GM21529 (cell line): Measurements from ENCODE around the gene FAM111B.

Experiments used
- ATAC-seq: cut with Tn5 transposase; IDR thresholded peaks from one replicate; pipeline ENCODE4 v1.9.1; 2021; ENCODE audit not compliant: unreplicated experiment

FAM111B gene

GRCh38 chr11:59151761-59152160 lies 44.7 kb downstream of the FAM111B start:
- peak; percentile 71 for ATAC-seq

DNA sequence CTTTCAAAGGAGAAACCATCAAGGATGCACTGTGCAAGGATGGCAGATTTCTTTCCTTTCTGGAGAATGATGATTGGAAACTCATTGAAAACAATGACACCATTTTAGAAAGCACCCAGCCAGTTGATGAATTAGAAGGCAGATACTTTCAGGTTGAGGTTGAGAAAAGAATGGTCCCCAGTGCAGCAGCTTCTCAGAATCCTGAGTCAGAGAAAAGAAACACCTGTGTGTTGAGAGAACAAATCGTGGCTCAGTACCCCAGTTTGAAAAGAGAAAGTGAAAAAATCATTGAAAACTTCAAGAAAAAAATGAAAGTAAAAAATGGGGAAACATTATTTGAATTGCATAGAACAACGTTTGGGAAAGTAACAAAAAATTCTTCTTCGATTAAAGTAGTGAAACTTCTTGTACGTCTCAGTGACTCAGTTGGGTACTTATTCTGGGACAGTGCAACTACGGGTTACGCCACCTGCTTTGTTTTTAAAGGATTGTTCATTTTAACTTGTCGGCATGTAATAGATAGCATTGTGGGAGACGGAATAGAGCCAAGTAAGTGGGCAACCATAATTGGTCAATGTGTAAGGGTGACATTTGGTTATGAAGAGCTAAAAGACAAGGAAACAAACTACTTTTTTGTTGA lies 45.4 kb downstream of the FAM111B start:
- peak; percentile 86 for ATAC-seq

DNA sequence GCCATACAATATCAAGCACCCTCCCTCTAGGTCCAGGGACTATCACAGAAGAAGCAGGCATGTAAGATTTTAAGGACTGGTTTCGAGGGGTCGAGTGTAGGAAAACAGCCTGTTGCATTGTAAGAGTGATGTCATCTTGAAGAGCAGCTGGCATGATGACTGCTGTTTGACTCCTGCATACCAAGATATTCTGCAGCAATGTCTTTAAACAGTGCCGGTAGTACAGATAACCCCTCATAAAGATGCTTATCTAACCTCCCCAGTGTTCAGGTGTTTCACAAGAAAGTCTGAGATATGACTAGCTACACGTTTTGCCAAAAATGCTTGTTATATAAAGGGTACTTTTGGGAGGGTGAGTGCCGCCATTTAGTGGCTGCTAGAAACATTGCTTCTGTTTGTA lies 47.6 kb downstream of the FAM111B start:
- ATAC-seq = no peak

DNA sequence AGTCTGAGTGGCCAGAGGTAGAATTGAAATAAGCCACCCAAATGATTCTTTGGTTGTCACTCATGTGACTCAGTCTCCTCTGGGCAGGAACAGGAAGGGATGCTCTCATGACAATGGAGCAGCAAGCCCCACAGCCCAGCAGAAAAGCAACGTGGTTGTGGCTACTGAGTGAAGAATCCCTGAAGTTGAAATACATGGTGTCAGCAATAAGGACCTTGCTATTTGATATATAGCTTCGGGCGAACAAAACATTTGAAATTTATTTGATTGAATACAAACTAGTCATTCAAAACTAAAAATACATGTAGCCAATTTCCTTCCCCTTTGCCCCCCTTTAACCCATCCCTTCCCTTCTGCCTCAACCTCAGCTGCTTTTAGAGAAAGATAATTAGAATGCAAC lies 50.4 kb downstream of the FAM111B start:
- ATAC-seq = no peak

GRCh38 chr11:59158206-59159068 lies 51.4 kb downstream of the FAM111B start:
- peak; percentile 94 for ATAC-seq

DNA sequence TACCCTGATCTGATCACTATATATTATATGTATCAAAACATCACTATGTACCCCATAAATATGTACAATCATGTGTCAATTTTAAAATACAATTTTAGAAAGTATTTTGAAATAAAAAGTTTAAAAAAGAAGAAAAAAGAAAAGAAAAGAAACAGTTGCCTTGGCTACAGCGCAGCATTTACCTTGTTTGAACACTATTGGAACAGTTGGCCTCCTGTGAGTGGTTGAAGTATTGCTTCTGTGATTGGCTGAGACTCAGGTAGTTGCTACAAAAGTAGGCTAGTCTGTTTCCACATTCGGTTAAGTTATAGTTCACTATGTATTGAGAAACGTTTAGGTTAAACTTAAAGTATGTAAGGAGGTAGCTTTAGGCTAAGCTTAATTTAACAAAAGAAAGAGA lies 57.0 kb downstream of the FAM111B start:
- ATAC-seq = no peak

DNA sequence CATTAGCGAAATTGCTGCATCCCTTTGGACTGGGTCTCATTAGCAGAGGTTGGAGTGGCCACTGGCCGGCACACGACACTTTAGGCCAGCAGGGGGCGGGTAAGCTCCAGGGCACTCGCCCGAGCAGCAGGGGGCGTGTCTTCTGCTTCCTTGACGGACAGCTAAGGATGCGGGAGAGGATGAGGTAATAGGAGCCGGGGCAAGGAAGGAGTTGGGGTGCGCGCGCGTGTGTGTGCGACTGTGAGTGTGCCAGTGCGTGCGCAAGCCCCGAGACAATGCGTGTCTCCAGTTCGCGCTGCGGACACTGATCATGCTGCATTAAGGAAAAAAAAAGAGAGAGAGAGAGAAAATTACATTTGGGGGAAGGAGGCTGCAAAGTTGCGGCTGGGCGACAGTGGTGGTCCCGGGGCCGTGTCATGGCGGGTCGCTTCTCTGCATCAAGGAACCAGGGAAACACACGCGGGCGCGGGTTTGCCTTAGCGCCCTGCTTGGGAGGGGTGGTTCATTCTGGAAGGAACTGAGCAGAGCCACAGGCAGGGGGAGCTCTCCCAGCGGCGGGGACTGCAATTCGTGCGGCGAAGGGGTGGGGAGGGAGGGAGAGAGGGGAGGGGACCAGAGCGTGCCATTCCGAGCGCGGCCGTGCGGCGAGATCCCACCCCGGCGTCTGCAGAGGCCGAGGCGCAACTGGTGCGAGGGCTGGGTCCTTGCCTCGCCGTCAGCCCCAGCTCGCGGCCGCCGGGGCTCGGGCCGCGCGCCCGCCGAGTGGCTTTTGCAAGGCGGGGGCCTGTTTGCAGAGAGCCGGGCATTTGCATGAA lies 64.7 kb downstream of the FAM111B start, which contains the start of gene DTX4:
TSS of gene DTX4 (plus strand) at position 625 of the 815 bp plus-strand sequence. CDS start 464 bp downstream, outside the sequence.
- peak; percentile 74 for ATAC-seq

DNA sequence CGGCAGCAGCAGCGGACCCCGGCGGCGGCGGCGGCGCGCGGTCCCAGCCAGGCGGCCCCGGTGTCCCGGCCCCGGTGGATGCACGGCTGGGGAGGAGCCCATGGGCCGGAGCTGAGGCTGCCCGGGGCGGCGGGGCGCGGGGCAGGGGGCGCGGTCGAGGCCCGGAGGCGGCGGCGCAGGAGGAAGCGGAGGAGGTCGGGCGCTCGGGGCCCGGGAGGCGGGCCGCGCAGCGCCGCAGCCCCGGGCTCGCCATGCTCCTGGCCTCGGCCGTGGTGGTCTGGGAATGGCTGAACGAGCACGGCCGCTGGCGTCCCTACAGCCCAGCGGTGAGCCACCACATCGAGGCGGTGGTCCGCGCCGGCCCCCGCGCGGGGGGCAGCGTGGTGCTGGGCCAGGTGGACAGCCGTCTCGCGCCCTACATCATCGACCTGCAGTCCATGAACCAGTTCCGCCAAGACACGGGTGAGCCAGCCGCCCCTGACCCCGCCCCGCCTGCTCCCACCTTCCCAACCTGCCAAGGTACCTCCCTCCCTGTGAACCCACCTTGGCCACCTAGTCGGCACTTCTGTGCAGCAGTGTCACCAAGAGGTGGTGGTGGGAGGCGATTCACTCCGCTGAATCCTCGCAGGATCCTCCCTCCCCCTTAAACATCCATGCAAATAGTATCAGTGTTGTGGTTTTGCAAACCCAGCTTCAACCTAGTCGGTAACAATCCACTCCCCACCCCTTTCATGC lies 65.5 kb downstream of the FAM111B start:
- peak; percentile 33 for ATAC-seq

DNA sequence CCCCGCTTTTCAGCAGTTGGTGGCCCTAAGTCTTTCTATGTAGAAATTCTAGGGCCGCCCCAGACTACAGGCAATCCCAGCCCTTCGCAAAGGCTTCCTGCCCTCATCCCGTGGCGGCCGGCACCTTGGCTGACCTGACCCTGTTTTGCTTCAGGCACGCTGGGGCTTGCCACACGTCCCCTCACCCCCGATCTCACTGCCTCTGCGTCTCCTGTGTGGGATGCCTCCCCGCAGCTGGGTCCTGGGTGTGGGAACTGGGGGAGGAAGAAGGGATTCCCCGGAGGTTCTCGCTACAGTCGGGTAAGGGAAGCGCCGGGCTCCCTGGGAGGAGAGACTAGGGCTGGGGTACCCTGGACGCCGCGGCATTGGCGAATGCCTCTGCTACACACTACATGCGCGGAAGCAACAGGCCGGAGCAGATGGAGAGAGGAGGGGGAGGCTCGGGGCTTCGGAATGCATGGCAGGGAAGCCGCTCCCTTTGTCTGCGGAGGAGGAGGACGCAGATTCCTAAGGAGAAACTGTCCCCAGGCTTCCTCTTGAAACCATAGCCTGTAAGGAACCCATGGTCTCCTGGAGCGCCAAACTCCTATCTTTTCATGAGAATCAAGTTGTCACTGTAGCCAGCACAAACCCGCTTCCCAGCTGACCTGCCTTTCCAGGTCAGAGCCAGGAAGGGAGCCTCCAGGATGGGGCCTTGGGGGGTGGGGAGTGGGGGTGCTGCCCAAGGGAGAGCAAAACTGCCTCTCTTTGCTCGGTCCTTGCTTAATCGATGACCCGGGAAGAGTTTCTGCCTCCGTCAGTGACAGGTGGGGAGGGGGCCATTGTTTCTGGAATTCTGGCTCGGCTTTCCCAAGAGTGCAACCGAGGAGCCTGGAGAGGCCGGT lies 66.3 kb downstream of the FAM111B start:
- ATAC-seq = peak; percentile 8

DNA sequence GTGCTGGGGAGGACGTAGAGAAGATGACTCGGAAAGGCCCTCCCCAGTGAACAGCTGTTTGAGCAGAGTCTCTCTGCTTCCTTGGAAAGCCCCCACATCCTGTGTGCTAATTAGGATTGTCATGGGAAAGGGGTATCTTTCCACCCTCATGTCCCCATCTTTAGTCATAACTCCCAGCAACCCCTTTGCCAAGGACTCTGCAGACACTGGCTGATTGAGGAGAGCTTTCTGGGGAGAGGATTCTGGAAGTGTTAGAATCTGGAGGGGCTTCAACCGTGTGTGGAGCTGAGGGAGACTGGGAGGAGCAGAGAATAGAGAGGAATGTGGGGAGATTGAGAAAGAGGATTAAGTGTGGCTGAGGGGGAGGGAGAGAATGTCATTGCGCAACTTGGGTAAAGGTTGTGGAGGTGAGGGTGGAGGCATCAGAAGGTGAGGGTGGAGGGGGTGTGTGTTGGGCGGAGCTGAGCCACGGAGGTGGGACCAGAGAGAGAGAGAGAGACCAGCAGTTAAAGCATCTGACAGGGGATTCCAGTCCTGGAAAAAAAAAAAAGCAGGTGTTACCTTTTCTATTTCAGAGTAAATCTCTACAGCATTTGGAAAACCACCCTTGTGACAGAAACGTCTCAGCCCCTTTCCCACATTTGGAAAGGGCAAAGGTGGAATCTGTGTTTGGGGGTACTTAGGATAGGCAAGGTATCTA lies 67.1 kb downstream of the FAM111B start:
- ATAC-seq = no peak

DNA sequence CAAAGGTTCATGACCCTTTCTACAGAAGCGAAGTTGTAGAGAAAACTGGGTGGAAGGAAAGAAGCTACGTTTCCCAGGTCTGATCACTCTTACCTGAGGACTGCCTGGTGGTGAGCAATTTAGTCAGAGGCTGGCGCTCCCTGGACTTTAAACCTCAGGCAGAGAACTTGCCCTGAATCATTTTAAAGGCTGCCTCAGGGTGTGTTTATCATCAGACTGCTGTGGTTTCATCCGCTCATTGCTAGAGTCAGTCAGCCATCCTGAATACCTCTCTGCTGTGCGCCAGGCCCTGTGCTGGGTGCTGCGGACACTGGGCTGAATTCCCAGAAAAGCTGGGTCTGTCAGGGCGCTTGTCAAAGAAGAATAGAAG lies 67.6 kb downstream of the FAM111B start:
- no peak for ATAC-seq

GRCh38 chr11:59175091-59175501 lies 68.1 kb downstream of the FAM111B start:
- no peak for ATAC-seq

- ATAC-seq = no peak
Observed at GRCh38 chr11:59176330-59176729, 69.3 kb downstream of the FAM111B start.
